ENCODE results near the gene FRMD3.

FRMD3 gene

GRCh38 chr9:83420486-83420885, 117.7 kb downstream of the FRMD3 start:
- H3K27ac Mint-ChIP-seq = no peak overlapping the region
- no peak for DNase-seq (ENCODE audit: low spot score in 2 of 2)
- no peaks in the 10 kb centered on the region for H3K4me1 Mint-ChIP-seq
- no peak overlapping the region for H3K4me3 Mint-ChIP-seq
- ATAC-seq = no peak
- no peaks in the 10 kb centered on the region for H3K9me3 Mint-ChIP-seq
- no peaks in the 10 kb centered on the region for H3K36me3 Mint-ChIP-seq

GRCh38 chr9:83419961-83420360, 118.2 kb downstream of the FRMD3 start:
- ATAC-seq (no peak), DNase-seq (ENCODE audit: low spot score in 2 of 2) (no peak)
- no peaks in the 10 kb centered on the region for H3K4me1 Mint-ChIP-seq
- no peak overlapping the region for H3K4me3 Mint-ChIP-seq
- H3K36me3 Mint-ChIP-seq = no peaks in the 10 kb centered on the region
- no peak overlapping the region for H3K27ac Mint-ChIP-seq
- H3K9me3 Mint-ChIP-seq = no peaks in the 10 kb centered on the region

DNA sequence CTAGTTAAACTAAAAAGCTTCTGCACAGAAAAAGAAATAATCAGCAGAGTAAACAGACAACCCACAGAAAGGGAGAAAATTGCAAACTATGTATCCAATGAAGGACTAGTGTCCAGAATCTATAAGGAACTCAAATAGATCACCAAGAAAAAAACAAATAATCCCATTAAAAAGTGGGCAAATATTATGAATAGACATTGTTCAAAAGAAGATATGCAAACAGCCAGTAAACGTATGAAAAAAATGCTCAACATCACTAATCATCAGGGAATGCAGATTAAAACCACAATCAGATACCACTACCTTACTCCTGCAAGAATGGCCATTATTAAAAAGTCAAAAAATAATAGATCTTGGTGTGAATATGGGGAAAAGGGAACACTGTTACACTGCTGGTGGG, 119.9 kb downstream of the FRMD3 start:
- no peak overlapping the region for H3K4me3 Mint-ChIP-seq
- ATAC-seq = no peak
- H3K4me1 Mint-ChIP-seq = no peaks in the 10 kb centered on the region
- H3K27ac Mint-ChIP-seq = no peak overlapping the region
- no peaks in the 10 kb centered on the region for H3K36me3 Mint-ChIP-seq
- DNase-seq (ENCODE audit: low spot score in 2 of 2) = no peak
- H3K9me3 Mint-ChIP-seq = no peaks in the 10 kb centered on the region

DNA sequence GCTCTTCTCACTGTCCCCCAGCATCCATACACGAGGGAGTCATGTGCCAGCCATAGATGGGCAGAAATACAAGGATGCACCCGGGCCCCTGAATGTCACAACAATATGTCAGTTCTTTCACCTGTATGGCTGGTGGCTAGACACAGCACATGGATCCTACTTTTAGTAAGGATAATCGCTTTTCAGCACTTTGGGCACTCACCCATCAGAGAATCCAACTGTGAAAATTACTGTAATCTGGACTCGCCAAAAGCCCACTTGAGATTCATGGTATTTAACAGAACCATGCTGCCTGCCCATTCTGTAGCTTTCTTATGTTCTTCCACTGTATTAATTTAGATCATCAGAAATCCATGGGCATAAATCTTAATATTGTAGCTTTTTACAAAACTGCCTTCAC, 124.8 kb downstream of the FRMD3 start:
- Mint-ChIP-seq H3K4me3 (no peak overlapping the region), H3K36me3 (no peaks in the 10 kb centered on the region), H3K4me1 (no peaks in the 10 kb centered on the region), H3K9me3 (no peaks in the 10 kb centered on the region), H3K27ac (no peak overlapping the region)
- DNase-seq (ENCODE audit: low spot score in 2 of 2) (no peak), ATAC-seq (no peak)

DNA sequence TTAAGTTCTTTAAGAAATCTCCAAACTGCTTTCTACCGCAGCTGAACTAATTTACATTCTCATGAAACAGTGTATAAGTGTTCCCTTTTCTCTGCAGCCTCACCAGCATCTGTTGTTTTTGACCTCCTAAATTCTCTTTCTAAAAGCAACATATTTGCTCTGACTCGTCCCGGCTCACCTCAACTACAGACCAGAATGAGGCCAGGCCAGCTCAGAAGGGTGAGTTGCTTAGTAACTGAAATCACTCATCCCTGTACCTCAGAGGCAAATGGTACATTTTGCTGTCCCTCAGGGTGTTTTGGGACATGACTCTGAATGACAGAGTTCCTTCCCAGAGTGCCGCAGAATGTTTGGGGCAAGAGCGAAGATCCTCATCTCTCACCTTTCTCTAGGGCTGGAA, 127.5 kb downstream of the FRMD3 start:
- Mint-ChIP-seq H3K36me3 (no peaks in the 10 kb centered on the region), H3K27ac (no peak overlapping the region), H3K4me3 (no peak overlapping the region), H3K9me3 (peaks cover 4% of the 10 kb centered on the region), H3K4me1 (no peaks in the 10 kb centered on the region)
- ATAC-seq (no peak), DNase-seq (ENCODE audit: low spot score in 2 of 2) (no peak)

DNA sequence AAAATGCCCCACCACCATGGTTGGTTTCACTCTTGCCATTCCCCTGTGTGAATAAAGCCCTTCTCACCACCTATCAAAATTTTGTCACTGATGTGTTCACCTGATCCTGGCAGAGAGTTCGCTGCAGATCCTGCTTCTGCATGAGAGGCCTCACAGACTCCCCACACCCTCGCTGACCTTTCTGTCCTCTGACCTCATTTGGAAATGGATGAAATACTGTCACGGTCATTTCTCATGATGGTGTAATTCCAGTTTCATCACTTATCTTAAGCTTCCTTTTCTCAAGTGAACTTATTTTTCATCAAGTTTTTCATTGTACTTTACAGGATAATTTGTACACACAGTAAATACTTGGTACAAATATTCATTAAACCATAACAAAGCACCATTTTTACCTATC, 131.3 kb downstream of the FRMD3 start:
- no peaks in the 10 kb centered on the region for H3K36me3 Mint-ChIP-seq
- H3K4me1 Mint-ChIP-seq = no peaks in the 10 kb centered on the region
- DNase-seq (ENCODE audit: low spot score in 2 of 2) = no peak
- ATAC-seq = no peak
- peaks cover 4% of the 10 kb centered on the region for H3K9me3 Mint-ChIP-seq
- H3K27ac Mint-ChIP-seq = no peak overlapping the region
- no peak overlapping the region for H3K4me3 Mint-ChIP-seq

- H3K9me3 Mint-ChIP-seq = peaks cover 4% of the 10 kb centered on the region
- no peaks in the 10 kb centered on the region for H3K4me1 Mint-ChIP-seq
- H3K27ac Mint-ChIP-seq = no peak overlapping the region
- H3K36me3 Mint-ChIP-seq = no peaks in the 10 kb centered on the region
- no peak overlapping the region for H3K4me3 Mint-ChIP-seq
- ATAC-seq (no peak), DNase-seq (ENCODE audit: low spot score in 2 of 2) (no peak)
These were observed 132.4 kb downstream of the FRMD3 start for GRCh38 chr9:83405759-83406158.

GRCh38 chr9:83403527-83404238, 134.5 kb downstream of the FRMD3 start:
- Mint-ChIP-seq H3K9me3 (peaks cover 4% of the 10 kb centered on the region), H3K36me3 (no peaks in the 10 kb centered on the region), H3K4me1 (no peaks in the 10 kb centered on the region), H3K27ac (no peak overlapping the region), H3K4me3 (no peak overlapping the region)
- DNase-seq (ENCODE audit: low spot score in 2 of 2) (no peak), ATAC-seq (no peak)

- no peak overlapping the region for H3K4me3 Mint-ChIP-seq
- no peak overlapping the region for H3K27ac Mint-ChIP-seq
- no peaks in the 10 kb centered on the region for H3K9me3 Mint-ChIP-seq
- no peak for DNase-seq (ENCODE audit: low spot score in 2 of 2)
- no peaks in the 10 kb centered on the region for H3K4me1 Mint-ChIP-seq
- H3K36me3 Mint-ChIP-seq = no peaks in the 10 kb centered on the region
- no peak for ATAC-seq
These were observed 136.8 kb downstream of the FRMD3 start for GRCh38 chr9:83401328-83401900.

DNA sequence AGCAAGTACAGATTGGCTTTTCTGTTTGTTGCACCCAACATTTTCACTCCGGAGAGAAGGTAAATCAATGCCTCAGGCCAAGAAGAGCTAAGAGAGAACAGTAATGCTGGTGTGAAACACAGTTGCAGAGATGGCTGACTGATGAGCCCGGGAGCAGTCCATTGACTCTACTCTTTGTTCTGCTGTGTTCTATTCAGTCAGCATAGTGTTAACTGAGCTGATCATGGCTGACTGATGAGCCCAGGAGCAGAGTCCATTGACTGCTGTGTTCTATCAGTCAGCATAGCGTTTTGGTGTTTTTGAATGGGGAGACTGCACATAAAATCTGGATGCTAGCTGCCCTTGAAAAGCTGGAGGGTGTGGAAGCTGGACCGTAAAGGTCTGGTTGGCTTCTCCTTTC, 141.4 kb downstream of the FRMD3 start:
- H3K4me3 Mint-ChIP-seq = no peak overlapping the region
- ATAC-seq (no peak), DNase-seq (ENCODE audit: low spot score in 2 of 2) (no peak)
- no peaks in the 10 kb centered on the region for H3K9me3 Mint-ChIP-seq
- no peaks in the 10 kb centered on the region for H3K36me3 Mint-ChIP-seq
- no peak overlapping the region for H3K27ac Mint-ChIP-seq
- no peaks in the 10 kb centered on the region for H3K4me1 Mint-ChIP-seq

DNA sequence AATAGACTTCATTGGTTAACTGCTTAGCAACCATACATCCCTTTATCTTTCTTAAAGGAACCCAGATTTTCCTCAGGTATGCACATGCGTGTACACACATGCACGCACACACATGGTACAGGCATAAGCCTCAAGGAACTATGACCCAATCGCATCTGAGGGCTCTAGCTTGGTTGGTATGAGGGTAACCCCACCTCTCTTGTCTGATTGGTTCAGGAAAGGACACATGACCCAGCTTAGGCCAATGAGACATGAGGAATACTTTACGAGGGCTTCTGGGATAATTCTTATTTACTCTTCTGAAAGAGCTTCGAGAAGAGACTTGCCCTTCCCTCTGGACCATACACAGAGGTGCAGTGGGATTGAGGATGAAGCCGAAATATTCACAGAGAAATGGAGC, 141.9 kb downstream of the FRMD3 start:
- Mint-ChIP-seq H3K4me3 (no peak overlapping the region), H3K4me1 (no peaks in the 10 kb centered on the region), H3K27ac (no peak overlapping the region), H3K9me3 (no peaks in the 10 kb centered on the region), H3K36me3 (no peaks in the 10 kb centered on the region)
- no peak for ATAC-seq
- no peak for DNase-seq (ENCODE audit: low spot score in 2 of 2)

DNA sequence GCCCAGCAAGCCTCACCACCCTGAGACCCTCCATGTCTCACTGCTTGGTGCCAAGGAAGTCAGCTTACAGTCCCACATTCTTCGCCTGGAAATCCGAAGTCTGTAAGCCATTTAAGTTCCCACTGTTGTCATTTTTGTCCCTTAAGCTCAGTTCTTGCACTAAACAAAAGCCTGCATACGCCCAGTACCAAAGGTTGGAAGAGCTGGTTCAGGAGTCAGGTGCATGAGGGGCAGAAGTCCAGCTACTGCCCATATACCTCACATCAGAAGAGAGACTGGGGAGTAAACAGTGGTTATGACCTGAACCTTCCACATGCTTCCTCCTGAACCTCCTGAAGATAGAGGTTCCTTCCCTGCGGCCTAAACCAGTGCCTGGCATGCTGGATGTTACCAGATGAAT, 146.0 kb downstream of the FRMD3 start:
- no peak for DNase-seq (ENCODE audit: low spot score in 2 of 2)
- H3K4me3 Mint-ChIP-seq = no peak overlapping the region
- no peaks in the 10 kb centered on the region for H3K4me1 Mint-ChIP-seq
- H3K27ac Mint-ChIP-seq = no peak overlapping the region
- H3K9me3 Mint-ChIP-seq = no peaks in the 10 kb centered on the region
- no peaks in the 10 kb centered on the region for H3K36me3 Mint-ChIP-seq
- ATAC-seq = no peak

DNA sequence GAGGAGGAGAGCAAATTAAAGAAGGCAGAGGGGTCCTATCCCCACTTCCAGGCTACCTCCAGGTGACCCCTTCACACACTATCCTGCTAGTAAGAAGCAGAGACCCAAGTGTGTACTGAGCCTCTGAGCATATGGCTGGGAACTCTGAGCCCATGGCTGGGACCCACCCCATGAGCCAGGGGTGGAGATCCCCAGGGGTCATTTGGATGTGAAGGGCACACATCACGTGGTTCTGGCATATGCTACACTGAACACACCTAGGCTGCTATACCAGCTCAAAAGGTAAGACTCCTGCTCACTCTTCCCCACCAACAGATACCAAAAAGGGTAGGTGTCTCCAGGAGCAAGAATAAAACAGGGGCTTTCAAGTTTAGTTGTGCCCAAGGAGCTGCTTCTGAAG, 149.9 kb downstream of the FRMD3 start:
- no peaks in the 10 kb centered on the region for H3K9me3 Mint-ChIP-seq

DNA sequence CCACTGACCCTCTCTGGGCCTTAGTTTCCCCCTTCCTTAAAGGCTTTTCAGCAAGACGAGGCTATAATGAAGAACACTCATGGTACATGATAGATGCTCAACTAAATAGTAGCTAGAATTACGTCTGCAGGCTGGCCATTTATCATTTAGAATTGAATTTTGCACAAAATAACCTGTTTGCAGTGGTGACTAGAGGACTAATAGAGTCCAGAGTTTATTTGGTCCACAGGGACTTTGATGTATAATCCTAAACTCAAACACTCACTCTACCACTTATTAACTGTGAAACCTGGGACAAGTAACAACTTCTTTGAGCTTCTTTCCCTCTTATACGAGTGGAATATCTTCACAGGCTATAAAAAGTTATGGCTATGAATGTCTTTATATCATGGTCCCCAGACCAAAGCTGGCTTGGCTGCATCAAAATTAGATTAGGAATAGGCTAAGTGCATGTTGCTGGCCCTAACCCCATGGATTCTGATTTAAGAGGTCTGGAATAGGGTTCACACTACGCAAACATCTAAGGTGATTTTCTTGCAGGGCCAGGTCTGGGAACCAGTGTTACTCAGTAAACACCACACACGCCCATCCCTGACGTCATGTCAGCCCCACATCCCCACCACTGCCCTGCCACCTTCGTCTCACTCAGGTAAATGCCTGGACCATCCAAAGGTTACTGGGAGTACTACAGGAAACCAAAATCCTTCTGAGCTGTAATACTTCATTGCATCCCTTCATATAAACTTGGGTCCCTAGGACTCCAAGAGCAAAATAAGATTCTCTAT, 150.6 kb downstream of the FRMD3 start:
- H3K9me3 Mint-ChIP-seq = no peaks in the 10 kb centered on the region
- DNase-seq (ENCODE audit: low spot score in 2 of 2) (no peak), ATAC-seq (no peak)
- no peak overlapping the region for H3K27ac Mint-ChIP-seq
- H3K4me1 Mint-ChIP-seq = no peaks in the 10 kb centered on the region
- no peak overlapping the region for H3K4me3 Mint-ChIP-seq
- no peaks in the 10 kb centered on the region for H3K36me3 Mint-ChIP-seq

More for the DNA sequence above, 149.9 kb downstream of the FRMD3 start:
- no peak for DNase-seq (ENCODE audit: low spot score in 2 of 2)
- peak; percentile 21 for ATAC-seq
- no peak overlapping the region for H3K4me3 Mint-ChIP-seq
- no peak overlapping the region for H3K27ac Mint-ChIP-seq
- no peaks in the 10 kb centered on the region for H3K4me1 Mint-ChIP-seq
- H3K36me3 Mint-ChIP-seq = no peaks in the 10 kb centered on the region

- ATAC-seq (no peak), DNase-seq (ENCODE audit: low spot score in 2 of 2) (no peak)
- no peaks in the 10 kb centered on the region for H3K36me3 Mint-ChIP-seq
- H3K9me3 Mint-ChIP-seq = no peaks in the 10 kb centered on the region
- no peak overlapping the region for H3K4me3 Mint-ChIP-seq
- H3K4me1 Mint-ChIP-seq = no peaks in the 10 kb centered on the region
- H3K27ac Mint-ChIP-seq = no peak overlapping the region
These were observed 152.9 kb downstream of the FRMD3 start for GRCh38 chr9:83385317-83385716.

DNA sequence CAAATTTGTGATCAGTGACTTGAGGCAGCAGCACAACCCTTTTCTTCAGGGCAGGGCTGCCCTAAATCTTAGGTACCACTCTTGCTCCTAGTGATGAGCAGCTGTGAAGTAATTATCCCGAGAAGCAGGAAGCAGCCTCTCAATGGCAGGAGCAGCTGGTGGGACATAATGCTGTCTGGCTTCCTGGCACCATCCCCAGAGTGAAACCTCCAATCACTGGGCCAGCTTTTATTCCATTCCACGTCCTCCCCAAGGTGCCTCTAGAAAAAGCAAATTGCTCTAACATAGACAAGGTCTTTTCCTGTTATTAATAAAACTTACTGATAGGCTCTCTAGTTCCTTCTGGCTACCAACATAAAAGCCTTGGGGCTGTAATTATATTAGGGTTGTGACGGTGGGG, 154.0 kb downstream of the FRMD3 start:
- Mint-ChIP-seq H3K4me3 (no peak overlapping the region), H3K36me3 (no peaks in the 10 kb centered on the region), H3K4me1 (no peaks in the 10 kb centered on the region)

More for the DNA sequence above, 154.0 kb downstream of the FRMD3 start:
- ATAC-seq = no peak
- Mint-ChIP-seq H3K27ac (no peak overlapping the region), H3K9me3 (no peaks in the 10 kb centered on the region)
- DNase-seq (ENCODE audit: low spot score in 2 of 2) = no peak

Measured in stimulated activated effector memory CD8-positive, alpha-beta T cell treated with anti-CD3 and anti-CD28 coated beads, Interleukin-12 subunit alpha, Interleukin-12 subunit beta, amount 100 ng/mL, for 72 hours (primary cell).